Small intestine (tissue), 16 donors: ENCODE results near the gene ITGAV. TPM values are rescaled to one million over a fixed set of nuclear protein-coding genes. Genes with fewer than 3 reads are reported as not detected.

Experiments
- DNase-seq, 2 donors: peaks; one replicate each; pipeline versions ENCODE4 v3.0.0 to v3.0.0-alpha.2; 2013
- FAIRE-seq: peaks from 2 replicates; lab custom pipeline; 2012; peaks lifted over from hg19 to GRCh38; lab: Jason Lieb, UNC
- H3K27ac ChIP-seq, 3 donors: one replicate each; pipeline ENCODE4 v1.5.1; 2013; ENCODE audit warnings: low read length in 2 of 3, mild to moderate bottlenecking in 2 of 3, control low read depth in 1 of 3, inconsistent platforms in 1 of 3, low read depth in 1 of 3, moderate library complexity in 1 of 3
- H3K27me3 ChIP-seq, 3 donors: one replicate each; pipeline ENCODE4 v1.6.1; 2013; ENCODE audit warnings: low read length in 3 of 3, inconsistent platforms in 1 of 3; ENCODE audit not compliant: control insufficient read depth in 3 of 3, insufficient read depth in 3 of 3
- H3K36me3 ChIP-seq, 3 donors: one replicate each; pipeline ENCODE4 v1.6.1; 2013; ENCODE audit warnings: low read length in 3 of 3, inconsistent platforms in 1 of 3, low read depth in 1 of 3, mild to moderate bottlenecking in 1 of 3, moderate library complexity in 1 of 3; ENCODE audit not compliant: control insufficient read depth in 3 of 3, insufficient read depth in 2 of 3
- H3K4me1 ChIP-seq, 3 donors: one replicate each; pipeline ENCODE4 v1.6.1; 2013; ENCODE audit warnings: low read length in 2 of 3, inconsistent platforms in 1 of 3, low read depth in 1 of 3, mild to moderate bottlenecking in 1 of 3, moderate library complexity in 1 of 3; ENCODE audit not compliant: control insufficient read depth in 3 of 3, insufficient read depth in 2 of 3
- H3K4me3 ChIP-seq, 3 donors: one replicate each; pipeline ENCODE4 v1.5.1; 2013; ENCODE audit warnings: low read length in 3 of 3, control low read depth in 1 of 3, inconsistent platforms in 1 of 3, low read depth in 1 of 3, mild to moderate bottlenecking in 1 of 3, moderate library complexity in 1 of 3
- H3K9me3 ChIP-seq, 2 donors: one replicate each; pipeline ENCODE4 v1.6.1; 2013; ENCODE audit warnings: low read depth in 1 of 2, low read length in 1 of 2; ENCODE audit not compliant: control insufficient read depth in 2 of 2, insufficient read depth in 1 of 2
- WGBS, 3 donors: extraction: QIAGEN DNeasy Blood & Tissue Kit; methylation state at CpG; one replicate each; pipeline ENCODE4 v1.1.7; 2013; 5-methylcytosine and 5-hydroxymethylcytosine counted together
- long read RNA-seq, 10 donors: transcript quantifications; one replicate each; lab custom pipeline, GENCODE V29; 2026
- polyA plus RNA-seq, 4 donors: library from polyadenylated mRNA; stranded (reverse) in 3 of 4; unstranded in 1 of 4; fragments of 200-250 nt in 3 of 4; fragments of 120-200 nt in 1 of 4; gene quantifications; one replicate each; pipeline versions ENCODE4 v1.2.1 to v1.2.3, GENCODE V29; 2013
- donor health status: healthy with polysubstance abuse.
- donor health status: control.
- donor health status: control.
- donor health status: Bipolar disorder and iron deficiency.
- donor health status: healthy.

Gene ITGAV
- polyA plus RNA-seq = 10 to 100 TPM in 1 of 4 donors, 1 to 10 TPM in 3; 4.0 to 48.2 (median 7.4) TPM
- long read RNA-seq, donor 1 = 0 reads
- long read RNA-seq, donor 2, full-length matches to known transcripts = 2 of 10 reads
- long read RNA-seq, donor 2, partial matches to known transcripts = 8 of 10 reads
- long read RNA-seq, donor 2, other reads (novel, unspliced or antisense) = 0 of 10 reads
- long read RNA-seq, donor 3, full-length matches to known transcripts = 1 of 1 reads
- long read RNA-seq, donor 3, partial matches to known transcripts = 0 of 1 reads
- long read RNA-seq, donor 3, other reads (novel, unspliced or antisense) = 0 of 1 reads
- long read RNA-seq, donor 4 = 0 reads
- long read RNA-seq, donor 5 = 0 reads
- long read RNA-seq, donor 6, full-length matches to known transcripts = 4 of 4 reads
- long read RNA-seq, donor 6, partial matches to known transcripts = 0 of 4 reads
- long read RNA-seq, donor 6, other reads (novel, unspliced or antisense) = 0 of 4 reads
- long read RNA-seq, donor 7 = 0 reads
- long read RNA-seq, donor 8, full-length matches to known transcripts = 2 of 2 reads
- long read RNA-seq, donor 8, partial matches to known transcripts = 0 of 2 reads
- long read RNA-seq, donor 8, other reads (novel, unspliced or antisense) = 0 of 2 reads
- long read RNA-seq, donor 9 = 0 reads
- long read RNA-seq, donor 10, full-length matches to known transcripts = 8 of 8 reads
- long read RNA-seq, donor 10, partial matches to known transcripts = 0 of 8 reads
- long read RNA-seq, donor 10, other reads (novel, unspliced or antisense) = 0 of 8 reads

GRCh38 chr2:186589612-186590349, at the start of gene ITGAV:
Gene ITGAV, plus strand, starts transcription at chr2:186590056. Its CDS starts 283 bp downstream, at chr2:186590339.
- no peaks in the 10 kb centered on the region for H3K36me3 ChIP-seq
- peak; percentile 94 to 97 for DNase-seq
- H3K4me3 ChIP-seq = peak within 1 kb of the TSS; percentile 67 to 96 (median 76)
- no peaks in the 10 kb centered on the region for H3K9me3 ChIP-seq
- 0 to 1% (median 1%) methylated on average over 41 to 71 of the region's 71 CpGs for WGBS, 3 donors
- H3K27ac ChIP-seq = peak within 1 kb of the TSS; percentile 89 to 99 (median 99)
- FAIRE-seq = no peak
- no peaks in the 10 kb centered on the region for H3K27me3 ChIP-seq
- peaks cover 3 to 17% (median 6%) of the 10 kb centered on the region in 3 donors for H3K4me1 ChIP-seq

DNA sequence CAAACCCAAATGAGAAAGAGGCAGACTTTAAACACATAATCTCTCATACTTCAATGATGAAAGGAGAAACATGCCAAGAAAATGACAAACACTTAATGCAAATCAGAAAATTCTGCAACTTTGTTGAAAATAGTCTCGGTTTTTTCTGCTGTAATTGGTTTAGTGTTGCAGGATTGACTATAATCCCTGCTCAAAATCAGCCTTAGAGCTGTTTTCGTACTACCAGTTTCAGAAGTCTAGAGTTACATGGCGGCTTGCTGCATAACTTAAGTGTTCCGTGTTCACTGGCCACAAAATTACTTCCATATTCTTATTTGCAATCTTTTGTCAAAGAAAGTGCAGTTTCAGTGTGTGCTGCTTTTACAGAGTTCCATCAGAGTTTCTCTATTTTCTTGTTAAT, 48.9 kb upstream of the ITGAV start:
- DNase-seq (no peak), FAIRE-seq (no peak)
- H3K9me3 ChIP-seq = no peaks in the 10 kb centered on the region
- peaks cover 0 to 3% (median 0%) of the 10 kb centered on the region in 3 donors for H3K4me1 ChIP-seq
- 83 to 90% (median 90%) methylated on average over 4 of the region's 4 CpGs for WGBS, 3 donors
- no peak overlapping the region for H3K4me3 ChIP-seq
- no peak overlapping the region for H3K27ac ChIP-seq
- no peaks in the 10 kb centered on the region for H3K36me3 ChIP-seq
- no peaks in the 10 kb centered on the region for H3K27me3 ChIP-seq

DNA sequence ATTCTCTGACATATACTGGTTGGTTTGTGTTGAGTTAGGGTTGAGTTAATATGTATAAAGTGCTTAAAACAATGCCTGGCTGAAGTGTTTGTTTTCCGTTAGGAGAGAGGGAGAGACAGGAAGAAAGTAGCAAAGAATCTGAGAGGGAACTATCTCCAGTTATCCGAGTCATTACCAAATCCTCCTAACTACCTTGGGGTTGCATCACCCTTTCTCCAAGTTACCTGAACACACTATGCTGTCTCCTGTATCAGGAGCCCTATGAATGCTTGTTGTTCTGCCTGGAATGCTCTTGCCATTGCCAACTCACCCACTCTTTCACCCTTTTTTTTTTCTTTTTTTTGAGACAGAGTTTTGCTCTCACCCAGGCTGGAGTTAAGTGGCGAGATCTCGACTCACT, 47.9 kb upstream of the ITGAV start:
- DNase-seq = no peak
- Histone ChIP-seq H3K36me3 (no peaks in the 10 kb centered on the region), H3K4me3 (no peak overlapping the region), H3K27ac (no peak overlapping the region), H3K27me3 (no peaks in the 10 kb centered on the region), H3K9me3 (no peaks in the 10 kb centered on the region), H3K4me1 (peaks cover 0 to 3% (median 0%) of the 10 kb centered on the region in 3 donors)
- 93 to 95% (median 94%) methylated on average over 4 of the region's 4 CpGs for WGBS, 3 donors
- no peak for FAIRE-seq

GRCh38 chr2:186543561-186544131, 46.2 kb upstream of the ITGAV start:
- no peaks in the 10 kb centered on the region for H3K36me3 ChIP-seq
- H3K27me3 ChIP-seq = no peaks in the 10 kb centered on the region
- no peak overlapping the region for H3K4me3 ChIP-seq
- peaks cover 0 to 3% (median 0%) of the 10 kb centered on the region in 3 donors for H3K4me1 ChIP-seq
- no peak overlapping the region for H3K27ac ChIP-seq
- H3K9me3 ChIP-seq = no peaks in the 10 kb centered on the region
- WGBS, 3 donors = 73 to 94% (median 90%) methylated on average over 3 of the region's 3 CpGs
- DNase-seq (no peak), FAIRE-seq (no peak)

DNA sequence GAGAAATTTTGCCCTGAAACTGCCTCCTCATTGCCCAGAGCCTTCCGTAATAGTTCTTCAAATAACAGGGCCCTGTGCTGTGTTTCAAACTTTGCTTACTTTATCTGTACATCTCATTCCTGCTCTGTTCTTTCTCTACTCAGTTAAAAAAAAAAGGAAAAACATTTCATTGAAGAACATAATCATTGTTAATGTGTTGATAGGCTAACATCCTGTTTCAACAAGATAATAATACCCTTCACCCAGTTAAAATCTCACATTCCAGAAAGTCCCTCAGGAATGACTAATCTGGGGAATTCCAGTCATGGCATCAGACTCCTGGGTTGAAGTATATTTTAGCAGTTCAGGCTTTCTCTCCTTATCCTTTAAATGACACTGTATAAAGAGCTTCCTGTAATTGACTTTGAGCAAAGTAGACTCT, 45.6 kb upstream of the ITGAV start:
- Histone ChIP-seq H3K9me3 (no peaks in the 10 kb centered on the region), H3K4me1 (peaks cover 0 to 3% (median 0%) of the 10 kb centered on the region in 3 donors), H3K4me3 (no peak overlapping the region), H3K27ac (peak overlapping the region in 1 of 3 donors; percentile 67), H3K27me3 (no peaks in the 10 kb centered on the region), H3K36me3 (no peaks in the 10 kb centered on the region)
- no peak for FAIRE-seq
- 62 to 96% (median 79%) methylated on average over 1 of the region's 1 CpG for WGBS, 3 donors
- peak in 1 of 2 donors; percentile 14 for DNase-seq

DNA sequence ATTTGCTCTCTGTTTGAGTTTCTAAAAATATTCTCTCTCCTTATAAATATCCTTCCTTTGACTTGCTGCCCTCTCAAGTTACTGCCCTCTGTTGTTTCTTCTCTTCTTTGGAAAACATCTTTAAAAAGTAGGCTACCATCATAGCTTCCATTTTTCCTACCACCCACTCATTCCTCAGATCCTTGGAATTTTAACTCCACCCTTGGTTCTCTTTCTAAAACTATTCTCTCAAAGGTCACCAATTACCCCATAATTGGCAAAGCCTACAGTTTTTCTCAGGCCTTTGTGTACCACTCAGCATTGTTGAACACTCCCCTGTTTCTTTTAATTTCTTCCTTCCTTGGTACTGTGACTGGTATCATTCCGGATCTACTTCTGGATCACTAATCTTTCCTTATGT, 43.0 kb upstream of the ITGAV start:
- Histone ChIP-seq H3K9me3 (no peaks in the 10 kb centered on the region), H3K27ac (no peak overlapping the region), H3K36me3 (no peaks in the 10 kb centered on the region), H3K4me1 (peaks cover 0 to 3% (median 0%) of the 10 kb centered on the region in 3 donors), H3K4me3 (no peak overlapping the region), H3K27me3 (no peaks in the 10 kb centered on the region)
- WGBS, 3 donors = 0 to 33% (median 3%) methylated on average over 1 of the region's 1 CpG
- no peak for DNase-seq
- no peak for FAIRE-seq

GRCh38 chr2:186551323-186552050, 38.4 kb upstream of the ITGAV start:
- H3K27me3 ChIP-seq = no peaks in the 10 kb centered on the region
- DNase-seq (no peak), FAIRE-seq (no peak)
- H3K36me3 ChIP-seq = no peaks in the 10 kb centered on the region
- no peak overlapping the region for H3K27ac ChIP-seq
- no peaks in the 10 kb centered on the region for H3K9me3 ChIP-seq
- no peaks in the 10 kb centered on the region for H3K4me1 ChIP-seq
- no peak overlapping the region for H3K4me3 ChIP-seq
- WGBS, 3 donors = 84 to 90% (median 86%) methylated on average over 8 of the region's 8 CpGs
